Measurements from ENCODE around the gene DOCK2.
"Not testable (repeated sequence)": the region's sequence is repeated elsewhere in the genome, so short reads cannot be mapped to it uniquely, and the experiment has no call there.

The DOCK2 gene

GRCh38 chr5:170071748-170072147 is 434.7 kb downstream of the DOCK2 start:
- no peak for DNase-seq

- DNase-seq: no peak
These were observed 438.6 kb downstream of the DOCK2 start for GRCh38 chr5:170075696-170076095.

- no peak for DNase-seq
These were observed 439.1 kb downstream of the DOCK2 start for GRCh38 chr5:170076211-170076610.

GRCh38 chr5:170076739-170077138 is 439.7 kb downstream of the DOCK2 start:
- DNase-seq: no peak

GRCh38 chr5:170077526-170077925 is 440.5 kb downstream of the DOCK2 start:
- no peak for DNase-seq

- DNase-seq: no peak
These were observed 441.4 kb downstream of the DOCK2 start for GRCh38 chr5:170078458-170078857.

GRCh38 chr5:170078931-170079330 is 441.9 kb downstream of the DOCK2 start:
- DNase-seq: no peak

GRCh38 chr5:170080217-170080616 is 443.1 kb downstream of the DOCK2 start:
- no peak for DNase-seq

GRCh38 chr5:170080786-170081445 is 443.8 kb downstream of the DOCK2 start:
- no peak for DNase-seq

- no peak for DNase-seq
These were observed 444.5 kb downstream of the DOCK2 start for GRCh38 chr5:170081616-170082015.

GRCh38 chr5:170082701-170083100 is 445.6 kb downstream of the DOCK2 start:
- no peak for DNase-seq

- no peak for DNase-seq
These were observed 450.2 kb downstream of the DOCK2 start for GRCh38 chr5:170087168-170087817.

GRCh38 chr5:170092455-170093101 is 455.5 kb downstream of the DOCK2 start:
- no peak for DNase-seq

- not testable (repeated sequence) for DNase-seq
These were observed 457.3 kb downstream of the DOCK2 start for GRCh38 chr5:170094329-170094728.

GRCh38 chr5:170095646-170096045 is 458.6 kb downstream of the DOCK2 start:
- DNase-seq: no peak

- DNase-seq: peak; percentile 45
These were observed 460.9 kb downstream of the DOCK2 start for GRCh38 chr5:170097934-170098333.

GRCh38 chr5:170100066-170100943 is 463.2 kb downstream of the DOCK2 start:
- DNase-seq: peak; percentile 89

GRCh38 chr5:170103447-170103846 is 466.4 kb downstream of the DOCK2 start:
- no peak for DNase-seq

- DNase-seq: no peak
These were observed 467.2 kb downstream of the DOCK2 start for GRCh38 chr5:170104299-170104698.

GRCh38 chr5:170104710-170105109 is 467.6 kb downstream of the DOCK2 start:
- no peak for DNase-seq

- DNase-seq: no peak
These were observed 468.9 kb downstream of the DOCK2 start, which contains the start of gene FOXI1 for GRCh38 chr5:170105642-170106611. Gene FOXI1 (plus strand): TSS chr5:170105897. CDS start chr5:170105958, 61 bp downstream.

- no peak for DNase-seq
These were observed 470.6 kb downstream of the DOCK2 start for GRCh38 chr5:170107674-170108073.

All from femur (tissue), 1 donor.